Fibroblast of skin of scalp (primary cell): Measurements from ENCODE around the gene LAG3.

Experiments used
- DNase-seq: peaks from one replicate; pipeline ENCODE4 v3.0.0-alpha.2; 2013

Gene LAG3

DNA sequence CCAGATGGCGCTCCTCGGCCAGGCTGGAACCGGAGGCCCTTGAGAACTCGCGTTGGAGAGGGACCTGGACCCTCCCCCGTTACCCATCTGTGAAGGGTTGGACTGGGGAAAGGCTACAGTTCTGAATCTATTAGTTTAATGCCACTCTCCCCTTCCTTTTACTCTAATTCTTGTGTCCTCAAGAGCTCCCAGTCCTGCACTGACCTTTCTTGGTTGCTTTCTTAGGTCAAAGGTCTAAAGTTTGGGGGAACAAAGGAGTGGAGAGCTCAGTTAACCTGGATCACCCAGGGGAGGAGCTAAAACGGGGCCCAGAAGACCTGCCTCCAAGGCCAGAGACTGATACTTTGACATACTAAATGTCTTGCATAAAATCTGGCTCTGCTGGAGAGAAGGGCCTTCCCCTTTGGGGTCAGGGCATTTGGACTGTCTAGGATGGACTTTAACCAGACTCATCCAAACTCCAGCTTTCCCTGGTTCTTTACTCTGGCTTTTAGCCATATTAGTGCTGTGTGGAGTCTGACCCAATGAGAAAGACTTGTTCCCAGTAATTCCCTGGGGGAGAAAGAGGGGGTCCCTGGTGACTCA is 18.5 kb upstream of the LAG3 start:
- DNase-seq = no peak

DNA sequence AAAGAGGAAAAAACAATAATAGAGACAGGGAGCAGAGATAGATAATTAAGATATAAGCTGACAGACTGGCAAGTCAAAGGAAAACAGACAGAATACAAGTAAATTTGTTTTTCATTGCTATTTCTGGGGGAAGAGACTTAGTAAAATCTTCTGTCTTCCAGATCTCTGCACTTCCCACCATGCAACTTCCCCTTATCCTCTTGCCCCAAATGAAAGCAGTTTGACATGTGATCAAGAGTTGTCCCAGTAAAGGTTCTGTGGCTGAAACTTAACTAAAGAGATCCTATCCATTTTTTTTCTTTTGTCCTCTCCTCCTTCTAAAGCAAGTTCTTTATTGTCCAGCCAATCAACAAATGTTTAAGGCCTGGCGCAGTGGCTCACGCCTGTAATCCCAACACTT is 17.9 kb upstream of the LAG3 start:
- DNase-seq = no peak

DNA sequence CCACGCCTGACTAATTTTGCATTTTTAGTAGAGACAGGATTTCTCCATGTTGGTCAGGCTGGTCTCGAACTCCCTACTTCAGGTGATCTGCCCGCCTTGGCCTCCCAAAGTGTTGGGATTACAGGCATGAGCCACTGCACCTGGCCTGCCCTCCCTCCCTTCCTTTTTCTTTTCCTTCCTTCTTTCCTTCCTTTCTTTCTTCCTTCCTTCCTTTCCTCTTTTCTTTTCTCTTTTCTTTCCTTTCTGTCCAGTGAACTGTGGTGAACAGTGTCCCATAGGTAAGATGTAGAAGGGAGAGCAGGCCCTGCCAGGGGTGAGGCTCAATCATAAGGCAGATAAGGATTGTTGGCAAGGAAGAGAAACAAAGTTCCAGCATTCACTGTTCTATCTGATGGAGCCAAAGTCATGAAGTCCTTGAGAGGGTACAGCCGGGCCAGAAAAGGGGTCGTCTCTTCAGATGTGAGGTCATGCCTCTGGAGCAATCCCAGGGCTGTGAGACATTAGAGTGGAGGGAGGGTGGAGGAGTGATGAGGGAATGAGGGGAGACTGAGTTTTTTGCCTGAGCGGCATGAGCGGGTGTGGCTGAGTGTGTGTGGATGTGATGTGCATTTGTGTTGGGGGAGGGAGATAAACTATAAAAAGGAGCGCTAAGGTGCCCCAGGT is 15.2 kb upstream of the LAG3 start:
- no peak for DNase-seq

DNA sequence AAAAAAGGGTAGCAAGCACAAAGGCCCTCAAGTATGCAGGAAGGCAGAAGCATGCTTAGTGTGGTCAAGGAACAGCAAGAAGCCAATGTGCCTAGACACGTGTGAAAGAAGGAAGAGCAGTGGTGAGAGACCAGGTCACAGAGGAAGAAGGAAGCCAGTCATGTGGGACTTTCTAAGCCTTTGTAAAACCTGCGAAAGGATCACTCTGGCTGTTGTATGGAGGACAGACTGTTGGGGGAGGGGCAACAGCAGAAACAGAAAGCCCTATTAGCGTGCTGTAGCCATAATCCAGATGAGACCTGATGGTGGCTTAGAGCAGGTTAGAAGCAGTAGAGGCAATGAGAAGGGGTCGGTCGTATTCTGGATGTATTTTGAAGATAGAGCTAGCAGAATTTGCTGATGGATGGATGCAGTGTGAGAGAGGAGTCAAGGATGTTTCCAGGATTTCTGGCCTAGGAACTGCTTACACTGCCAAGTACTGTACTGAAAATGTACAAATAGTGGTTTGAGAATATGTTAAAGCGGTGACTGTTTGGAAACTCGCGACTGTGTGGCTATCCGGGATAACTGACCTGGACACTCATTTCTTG is 13.7 kb upstream of the LAG3 start:
- DNase-seq = no peak

DNA sequence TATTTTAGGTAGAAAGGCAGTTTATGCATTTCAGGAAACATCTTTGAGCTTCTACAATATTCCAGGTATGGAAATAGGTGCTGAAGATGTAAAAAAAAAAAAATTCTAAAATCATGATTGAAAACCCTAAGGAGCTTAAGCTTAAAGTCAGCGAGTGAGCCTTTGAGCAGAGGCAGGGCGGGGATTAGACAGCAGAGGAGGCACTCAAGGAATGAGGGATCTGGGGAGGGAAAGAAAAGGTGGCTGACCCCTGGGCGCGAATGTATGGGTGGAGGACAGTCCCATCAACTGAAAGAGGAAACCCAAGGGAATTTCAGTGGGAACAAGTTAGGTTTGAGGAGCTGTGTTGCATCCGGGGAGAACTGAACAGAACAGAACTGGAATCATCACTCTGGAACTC is 12.6 kb upstream of the LAG3 start:
- no peak for DNase-seq

DNA sequence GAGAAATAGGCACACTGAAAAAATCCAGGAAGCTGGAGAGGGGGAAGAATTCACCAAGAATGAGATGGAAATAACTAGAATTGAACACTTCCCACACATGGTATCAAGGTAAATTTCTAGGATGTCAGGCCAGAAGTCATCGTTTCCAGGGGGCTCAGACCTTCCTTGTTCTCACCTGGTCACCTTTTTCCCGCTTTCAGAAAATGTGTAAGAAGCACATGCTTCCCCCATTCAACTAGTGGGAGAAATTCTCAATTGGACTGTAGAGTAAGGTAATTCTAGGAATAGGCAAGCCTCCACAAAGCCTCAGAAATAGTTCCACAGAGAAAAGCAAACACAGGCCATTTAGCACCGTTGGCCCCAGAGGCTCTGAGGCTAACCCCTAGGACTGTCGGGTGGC is 8.9 kb upstream of the LAG3 start:
- no peak for DNase-seq

DNA sequence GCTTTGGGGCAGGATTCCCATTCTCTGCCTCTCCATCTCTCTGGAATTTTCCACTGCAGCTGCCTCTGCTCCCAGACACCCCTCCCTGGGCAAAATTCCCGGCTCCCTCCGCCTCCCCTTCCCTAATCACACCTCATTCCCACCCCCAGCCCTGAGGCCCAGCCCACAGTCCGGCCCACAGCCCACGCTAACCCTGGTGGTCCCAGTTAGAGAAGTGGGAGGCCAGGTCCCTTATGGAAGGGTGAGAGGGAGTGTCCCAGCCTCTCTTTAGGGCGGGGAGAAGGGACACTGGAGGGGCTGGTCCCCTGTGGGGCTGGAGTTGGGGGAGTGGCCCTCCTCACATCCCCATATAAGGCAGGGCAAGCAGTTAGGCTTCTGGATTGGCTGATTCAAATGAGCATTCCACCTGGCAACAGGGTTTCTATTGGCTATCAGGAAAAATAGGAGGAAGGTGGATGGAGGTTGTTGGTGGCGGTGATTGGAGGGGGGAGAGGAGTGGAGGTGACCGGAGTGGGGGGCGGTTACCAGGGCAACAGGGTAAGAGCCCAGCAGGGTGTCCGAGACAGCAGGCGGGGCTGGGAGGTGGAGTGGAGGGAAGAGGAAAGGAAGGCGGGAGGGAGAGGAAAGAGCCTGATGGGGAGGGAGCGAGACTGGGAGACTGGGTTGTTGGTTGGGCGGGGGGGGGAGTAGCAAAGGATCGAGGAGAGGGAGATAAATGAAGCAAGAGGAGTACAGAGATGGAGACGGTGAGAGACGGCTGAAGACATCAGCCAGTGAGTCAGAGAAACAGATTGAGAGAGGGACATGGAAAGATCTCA is 8.1 kb upstream of the LAG3 start:
- DNase-seq = peak; percentile 100

DNA sequence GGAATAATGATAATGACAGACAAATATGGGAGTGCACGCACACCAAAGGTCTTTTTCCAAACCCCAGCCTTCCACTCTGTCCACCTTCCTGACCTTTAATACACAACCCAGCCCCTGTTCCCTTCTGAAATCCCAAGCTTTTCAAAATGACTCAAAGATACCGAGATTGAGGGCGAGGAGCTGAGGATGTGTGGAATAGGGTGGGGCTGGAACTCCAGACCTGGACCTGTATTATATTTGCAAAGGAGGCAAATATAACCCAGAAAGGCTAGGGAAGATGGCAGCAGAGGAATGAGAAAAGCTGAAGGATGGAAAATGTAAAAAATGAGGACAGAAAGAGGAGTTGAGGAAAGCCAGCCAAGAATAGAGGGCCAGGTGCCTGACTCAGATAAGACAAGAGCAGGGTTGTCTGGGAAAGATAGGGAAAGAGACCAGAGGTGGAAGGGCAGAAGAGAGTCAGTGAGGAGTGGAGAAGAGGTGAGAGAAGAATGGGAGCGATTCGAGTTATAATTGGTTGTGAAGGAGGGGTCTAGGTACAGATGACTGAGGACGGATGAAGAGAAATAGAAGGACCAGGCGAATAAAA is 7.2 kb upstream of the LAG3 start:
- DNase-seq = no peak

DNA sequence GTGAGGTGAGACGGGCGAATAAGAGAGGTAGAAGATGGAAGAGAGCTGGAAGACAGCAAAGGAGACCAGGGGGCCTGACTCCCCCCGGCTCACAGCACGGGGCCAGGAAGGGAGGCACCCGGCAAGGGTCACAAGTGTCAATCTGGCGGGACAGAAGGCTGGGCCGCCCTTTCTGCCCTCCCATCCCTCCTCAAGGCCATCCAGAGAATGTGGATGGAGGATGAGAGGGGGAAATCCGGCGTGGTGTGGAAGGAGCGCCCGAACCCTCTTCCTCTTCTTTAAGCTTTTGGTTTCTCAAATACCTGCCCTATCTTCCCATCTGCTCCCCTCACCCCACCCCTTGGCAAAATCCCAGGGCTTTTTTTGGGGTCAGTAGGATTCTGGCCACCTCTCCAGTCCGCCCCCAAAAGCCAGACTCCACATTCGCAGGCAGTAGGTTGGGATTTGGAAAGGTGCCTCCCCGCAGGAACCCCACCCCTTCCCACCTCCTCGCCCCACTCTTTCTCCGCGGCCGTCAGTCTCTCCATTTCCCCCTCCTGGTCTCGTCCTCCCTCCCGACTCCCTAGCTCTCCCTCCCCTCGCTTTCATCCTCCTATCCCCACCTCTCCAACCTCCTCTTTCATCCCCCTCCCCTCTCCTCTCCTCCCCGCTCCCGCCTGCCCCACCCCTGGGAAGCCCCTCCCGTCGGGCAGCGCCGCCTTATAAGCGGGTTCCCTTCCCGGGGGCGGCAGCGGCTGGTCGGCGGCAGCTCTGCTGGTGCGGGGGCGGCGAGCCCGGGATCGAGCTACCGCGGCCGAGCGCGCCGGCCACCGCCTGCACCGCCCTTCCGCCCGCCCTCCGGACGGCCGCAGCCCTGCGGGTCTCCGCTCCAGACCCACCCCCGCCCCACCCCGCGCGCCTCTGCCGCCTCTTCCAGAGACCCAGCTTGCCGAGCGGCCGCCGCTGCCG is 6.4 kb upstream of the LAG3 start, which contains the start of gene PTMS:
PTMS (plus strand) TSS at position 730 of the 948 bp plus-strand sequence. CDS start 343 bp downstream, outside the sequence.
- peak; percentile 96 for DNase-seq

DNA sequence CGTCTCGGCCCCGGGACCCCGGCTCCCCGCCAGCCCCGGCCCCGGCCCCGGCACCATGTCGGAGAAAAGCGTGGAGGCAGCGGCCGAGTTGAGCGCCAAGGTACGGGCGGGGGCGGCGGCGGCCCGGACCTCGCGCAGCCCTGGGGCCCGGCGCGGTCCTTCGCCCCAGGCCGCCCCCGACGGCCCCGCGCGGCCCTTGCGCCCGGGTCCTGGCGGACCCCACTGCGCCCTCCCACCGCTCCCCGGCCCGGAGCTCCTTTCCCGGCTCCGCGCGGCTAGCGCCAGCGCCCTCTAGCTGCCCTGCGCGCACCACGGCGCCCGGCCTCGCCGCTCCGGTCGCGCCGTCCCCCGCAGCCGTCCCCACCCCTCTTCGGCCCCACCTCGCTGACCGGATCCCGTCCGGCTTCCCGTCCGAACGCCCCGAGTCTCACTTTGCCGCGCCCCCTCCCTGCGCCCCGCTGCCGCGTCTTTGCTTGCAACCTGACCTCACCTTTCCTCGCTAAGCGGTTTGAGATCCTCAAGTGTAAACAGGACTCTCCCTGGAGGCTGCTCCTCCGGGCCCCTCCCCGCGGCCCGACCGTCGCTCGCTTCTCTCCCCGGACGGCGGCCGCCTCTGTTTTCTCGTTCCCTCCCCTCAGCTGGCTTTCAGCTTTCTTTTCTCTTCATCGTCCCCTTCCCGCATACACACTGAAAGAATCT is 5.5 kb upstream of the LAG3 start:
- DNase-seq = peak; percentile 71

DNA sequence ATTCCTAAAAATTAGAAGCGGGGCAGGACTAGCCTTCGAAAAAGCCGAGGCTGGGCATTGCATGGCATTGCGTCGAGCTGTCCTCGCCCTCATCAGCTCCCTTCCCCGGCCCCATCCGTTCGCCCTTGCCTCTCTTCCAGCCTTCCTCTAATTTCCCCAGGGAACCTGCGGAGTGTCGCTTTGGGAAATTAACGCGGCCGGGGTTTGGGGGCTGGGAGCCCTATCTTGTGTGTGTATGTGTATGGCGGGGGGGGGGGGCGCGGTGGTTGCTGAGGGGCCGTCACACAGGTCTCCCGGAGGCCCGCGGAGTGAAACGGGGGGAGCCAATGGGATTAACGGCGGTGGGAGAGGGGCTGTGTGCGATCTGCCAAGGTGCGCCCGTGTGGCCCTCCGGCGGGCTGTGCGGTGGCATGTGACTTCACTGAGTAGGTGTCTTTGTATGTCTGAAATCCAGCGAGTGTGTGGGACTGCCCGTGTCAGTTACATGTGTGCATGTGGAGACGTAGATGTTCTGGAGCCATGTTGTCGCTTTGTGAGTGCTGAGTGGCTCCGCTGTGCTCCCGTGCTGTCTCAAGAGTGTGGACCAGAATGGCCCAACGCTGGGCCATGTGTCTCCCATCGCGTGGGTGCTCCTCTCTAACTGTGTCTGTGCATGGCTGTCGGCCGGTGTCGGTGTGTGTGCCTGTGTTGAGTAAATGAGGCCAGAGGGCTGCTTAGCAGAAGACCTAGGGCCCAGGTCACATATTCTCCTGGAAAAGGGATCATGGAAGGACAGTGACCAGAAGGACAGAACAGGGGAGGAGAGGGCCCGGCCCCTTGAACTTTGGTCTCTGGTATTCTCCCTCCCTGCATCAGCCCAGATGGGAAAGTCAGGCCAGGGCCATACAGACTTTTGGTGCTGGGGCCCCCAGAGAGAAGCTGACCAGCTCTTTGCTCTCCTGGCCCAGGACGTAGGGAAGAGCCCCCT is 4.7 kb upstream of the LAG3 start:
- DNase-seq = peak; percentile 13

DNA sequence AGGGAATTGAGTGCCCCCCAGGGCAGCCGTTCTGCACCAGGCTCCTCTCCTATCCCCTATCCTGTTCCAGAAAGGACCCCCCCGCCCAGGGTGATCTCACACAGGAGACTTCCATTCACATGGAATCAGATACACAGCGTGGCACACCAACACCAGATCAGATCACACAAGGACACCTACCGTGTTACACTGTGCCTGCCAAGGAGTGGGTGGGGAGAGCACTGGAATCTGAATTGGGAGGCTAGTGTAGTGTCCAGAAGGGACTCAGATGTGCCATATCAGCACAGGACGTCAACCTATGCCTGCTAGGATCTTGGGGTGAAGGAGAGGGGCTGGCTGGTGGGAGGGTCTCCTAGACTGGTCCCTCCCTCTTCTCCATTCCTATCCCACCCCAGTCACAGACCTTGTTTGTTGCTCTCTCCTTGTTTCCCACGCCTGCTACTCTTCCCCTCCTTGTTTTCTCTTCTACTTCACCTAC is 3.8 kb upstream of the LAG3 start:
- no peak for DNase-seq

DNA sequence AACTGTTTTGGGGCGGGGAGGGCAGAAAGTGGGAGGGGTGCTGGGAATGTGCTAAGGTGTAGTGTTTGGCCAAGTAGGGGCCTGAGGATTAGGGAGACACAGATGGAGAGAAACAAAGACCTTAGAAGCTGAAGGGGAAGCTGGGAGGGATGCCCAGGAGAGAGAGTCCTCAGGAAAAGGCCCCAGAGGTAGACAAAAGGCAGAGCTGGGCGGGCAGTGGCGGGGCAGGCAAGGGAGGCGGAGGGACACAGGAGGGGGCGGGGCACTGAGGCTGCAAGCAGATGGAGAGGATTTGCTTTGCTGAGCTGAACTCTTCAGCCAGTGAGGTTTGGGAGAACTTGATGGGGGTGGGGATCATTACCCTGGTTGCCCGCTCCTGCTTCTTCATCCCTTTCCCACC is 3.3 kb upstream of the LAG3 start:
- DNase-seq = peak; percentile 42

DNA sequence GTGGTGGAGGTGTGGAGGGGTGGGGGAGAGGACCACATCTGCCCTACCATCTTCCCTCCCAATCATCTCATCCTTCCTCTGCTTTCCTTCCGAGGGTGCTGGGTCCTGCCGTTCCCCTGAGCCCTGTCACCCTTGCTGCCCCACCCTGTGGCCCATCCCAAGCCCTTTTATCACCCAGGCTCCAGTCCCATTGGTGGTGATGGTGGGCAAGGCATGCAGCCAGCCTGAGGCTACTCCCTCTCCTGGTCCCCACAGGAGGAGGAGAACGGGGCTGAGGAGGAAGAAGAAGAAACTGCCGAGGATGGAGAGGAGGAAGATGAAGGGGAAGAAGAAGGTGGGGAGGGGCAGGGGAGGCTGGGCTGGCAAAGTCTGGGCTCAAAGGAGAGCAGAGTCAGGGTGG is 2.7 kb upstream of the LAG3 start:
- no peak for DNase-seq

DNA sequence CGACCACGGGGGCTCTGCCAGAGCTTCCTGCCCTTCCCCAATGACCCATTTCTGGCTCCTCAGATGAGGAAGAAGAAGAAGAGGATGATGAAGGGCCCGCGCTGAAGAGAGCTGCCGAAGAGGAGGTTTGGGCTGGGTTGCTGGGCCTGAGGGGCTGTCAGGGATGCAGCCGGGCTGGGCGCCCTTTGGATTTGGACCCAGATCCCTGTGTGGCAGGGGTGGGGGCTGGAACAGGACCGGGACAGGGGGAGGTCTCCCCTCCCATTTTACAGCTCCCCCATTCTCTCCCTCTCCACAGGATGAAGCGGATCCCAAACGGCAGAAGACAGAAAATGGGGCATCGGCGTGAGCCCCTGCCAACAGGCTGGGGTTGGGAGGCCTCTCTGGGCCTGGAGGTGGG is 2.2 kb upstream of the LAG3 start:
- DNase-seq = no peak

DNA sequence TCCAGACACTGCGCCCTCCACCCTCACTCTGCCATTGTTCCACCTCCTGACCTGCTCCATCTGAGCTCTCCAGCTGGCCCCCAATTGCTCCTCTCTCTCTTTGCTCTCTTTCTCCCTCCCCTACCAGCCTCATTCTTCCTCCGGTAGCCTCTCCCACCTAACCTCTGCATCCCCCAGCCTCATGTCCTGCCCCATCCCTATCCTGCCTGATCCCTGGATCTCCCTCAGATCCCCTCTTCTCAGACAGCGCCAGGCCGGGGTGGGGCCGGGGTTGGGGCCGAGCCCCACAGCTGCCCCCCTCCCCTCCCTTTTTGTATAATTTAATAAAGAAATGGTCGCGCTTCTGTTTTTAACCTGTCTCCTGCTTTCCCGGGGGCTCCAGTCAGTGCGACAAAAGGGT is 1.7 kb upstream of the LAG3 start:
- no peak for DNase-seq

DNA sequence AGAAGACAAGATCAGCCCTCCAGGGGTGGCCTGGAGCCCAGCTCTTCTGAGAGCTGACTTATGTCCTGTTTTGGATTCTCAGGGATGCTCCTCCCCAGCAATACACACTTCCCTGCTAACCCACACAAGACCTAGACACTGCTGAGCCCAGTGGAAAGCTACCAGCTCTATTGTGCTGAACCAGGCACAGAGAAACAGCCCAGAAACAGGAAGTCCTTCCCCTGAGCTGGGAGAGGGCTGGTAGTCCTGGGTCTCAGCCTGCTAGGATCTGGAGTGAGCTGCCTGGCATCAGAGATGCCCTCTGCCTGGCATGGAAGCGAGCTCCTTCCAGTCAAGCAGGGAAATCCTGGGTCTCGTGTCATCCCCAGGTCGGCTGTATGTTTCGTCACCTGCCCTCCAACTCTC is 1.2 kb upstream of the LAG3 start:
- DNase-seq = no peak

DNA sequence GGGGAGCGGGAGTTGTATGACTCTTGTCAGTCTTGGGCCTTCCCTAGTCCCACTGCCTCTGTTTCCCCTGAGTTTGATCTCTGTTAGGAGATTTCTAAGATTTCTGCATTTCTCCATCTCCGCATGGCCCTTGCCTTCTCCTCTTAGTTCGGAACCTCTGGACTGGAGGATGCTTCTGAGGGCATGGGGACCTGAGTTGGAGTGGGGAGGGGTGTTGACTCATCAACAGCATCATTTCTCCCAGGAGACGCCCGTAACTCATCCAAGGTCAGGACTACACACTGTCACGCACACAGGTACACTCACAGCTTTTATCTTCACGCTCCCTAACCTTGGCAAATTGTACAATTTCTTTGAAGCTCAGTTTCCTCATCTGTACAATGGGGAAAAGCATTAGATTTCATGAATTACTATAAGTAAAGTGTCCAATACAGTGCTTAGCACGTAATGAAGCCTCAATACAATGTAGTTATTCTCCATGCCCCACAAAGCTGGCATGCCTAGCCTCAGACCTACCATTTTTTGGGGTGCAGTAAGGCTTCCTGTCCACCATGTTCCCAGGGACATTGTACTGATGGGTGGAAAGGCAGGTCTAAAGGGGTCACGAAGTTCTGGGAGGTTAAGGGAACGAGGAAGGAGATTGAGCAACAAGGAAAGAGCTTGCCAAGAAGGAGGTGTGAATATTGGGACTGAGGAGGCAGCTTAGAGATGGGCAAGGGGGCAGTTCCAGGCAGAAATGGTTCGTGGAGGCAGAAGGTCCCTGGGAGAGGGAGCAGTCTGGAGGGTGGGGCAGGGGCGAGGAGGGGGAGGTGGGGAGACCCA is 600 bp upstream of the LAG3 start:
- no peak for DNase-seq
